Nephron (organoid): ENCODE measurements around the gene USP10.
"Not testable (repeated sequence)": the region's sequence is repeated elsewhere in the genome, so short reads cannot be mapped to it uniquely, and the experiment has no call there.

Experiments
- H3K27ac Mint-ChIP-seq, 3 experiments: 2 replicates each; pipeline ENCODE4 v1.8.0; 2020; ENCODE audit warnings: mixed read lengths in 3 of 3, mild to moderate bottlenecking in 2 of 3, moderate library complexity in 1 of 3
- H3K27me3 Mint-ChIP-seq: 2 replicates; pipeline ENCODE4 v1.8.0; 2021; ENCODE audit warnings: low read depth, mild to moderate bottlenecking, moderate library complexity, mixed read lengths
- H3K36me3 Mint-ChIP-seq: 2 replicates; pipeline ENCODE4 v1.8.0; 2020; ENCODE audit warnings: low read depth, mixed read lengths
- H3K4me1 Mint-ChIP-seq: 2 replicates; pipeline ENCODE4 v1.8.0; 2020; ENCODE audit warnings: mixed read lengths
- H3K4me3 Mint-ChIP-seq, 3 experiments: 2 replicates each; pipeline ENCODE4 v1.8.0; 2020; ENCODE audit warnings: mild to moderate bottlenecking in 3 of 3, mixed read lengths in 3 of 3, moderate library complexity in 2 of 3
- H3K9me3 Mint-ChIP-seq: 2 replicates; pipeline ENCODE4 v1.8.0; 2020; ENCODE audit warnings: mixed read lengths
- TF ChIP-seq, protein P1 (sequence below), 3 experiments: fragments of 200-600 bp; sonication (generic); IDR thresholded peaks; one replicate each; pipeline ENCODE4 v1.5.0; 2021; ENCODE audit warnings: antibody characterized with exemption in 3 of 3; ENCODE audit not compliant: unreplicated experiment in 3 of 3

The USP10 gene

DNA sequence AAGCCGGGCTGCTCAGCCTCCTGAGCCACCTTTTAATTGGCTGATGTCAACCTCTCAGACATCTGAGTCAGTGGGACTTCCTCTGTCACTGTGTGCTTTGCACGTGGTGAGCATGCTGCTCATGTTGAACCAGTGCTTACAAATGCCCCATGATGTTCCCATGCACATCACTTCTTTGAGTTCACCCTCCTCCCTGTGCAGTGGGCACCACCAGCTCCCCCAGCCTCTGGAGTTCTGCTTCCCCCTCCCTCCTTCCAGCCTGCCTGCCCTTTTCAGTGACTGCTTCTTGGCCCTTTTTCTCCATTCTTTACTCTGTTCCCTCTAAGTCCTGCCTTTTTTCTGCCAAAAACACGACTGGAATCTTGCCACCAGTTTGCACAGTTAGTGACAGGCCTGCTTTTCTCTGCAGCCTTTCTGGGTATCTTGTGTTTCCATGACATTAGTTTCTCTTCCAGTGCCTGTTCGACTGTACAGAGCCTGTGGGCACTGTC lies 41.6 kb downstream of the USP10 start:
- Mint-ChIP-seq H3K4me3 (no peak overlapping the region), H3K9me3 (no peaks in the 10 kb centered on the region), H3K27ac (peak overlapping the region in 2 of 3 experiments; percentile 14 to 76), H3K36me3 (peaks cover 26% of the 10 kb centered on the region), H3K27me3 (no peaks in the 10 kb centered on the region), H3K4me1 (peaks cover 53% of the 10 kb centered on the region)
- TF ChIP-seq, protein P1, sequence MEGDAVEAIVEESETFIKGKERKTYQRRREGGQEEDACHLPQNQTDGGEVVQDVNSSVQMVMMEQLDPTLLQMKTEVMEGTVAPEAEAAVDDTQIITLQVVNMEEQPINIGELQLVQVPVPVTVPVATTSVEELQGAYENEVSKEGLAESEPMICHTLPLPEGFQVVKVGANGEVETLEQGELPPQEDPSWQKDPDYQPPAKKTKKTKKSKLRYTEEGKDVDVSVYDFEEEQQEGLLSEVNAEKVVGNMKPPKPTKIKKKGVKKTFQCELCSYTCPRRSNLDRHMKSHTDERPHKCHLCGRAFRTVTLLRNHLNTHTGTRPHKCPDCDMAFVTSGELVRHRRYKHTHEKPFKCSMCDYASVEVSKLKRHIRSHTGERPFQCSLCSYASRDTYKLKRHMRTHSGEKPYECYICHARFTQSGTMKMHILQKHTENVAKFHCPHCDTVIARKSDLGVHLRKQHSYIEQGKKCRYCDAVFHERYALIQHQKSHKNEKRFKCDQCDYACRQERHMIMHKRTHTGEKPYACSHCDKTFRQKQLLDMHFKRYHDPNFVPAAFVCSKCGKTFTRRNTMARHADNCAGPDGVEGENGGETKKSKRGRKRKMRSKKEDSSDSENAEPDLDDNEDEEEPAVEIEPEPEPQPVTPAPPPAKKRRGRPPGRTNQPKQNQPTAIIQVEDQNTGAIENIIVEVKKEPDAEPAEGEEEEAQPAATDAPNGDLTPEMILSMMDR (IDR thresholded peaks at IDR 0.05; ENCODE audit: unreplicated experiment in 3 of 3): no peak

DNA sequence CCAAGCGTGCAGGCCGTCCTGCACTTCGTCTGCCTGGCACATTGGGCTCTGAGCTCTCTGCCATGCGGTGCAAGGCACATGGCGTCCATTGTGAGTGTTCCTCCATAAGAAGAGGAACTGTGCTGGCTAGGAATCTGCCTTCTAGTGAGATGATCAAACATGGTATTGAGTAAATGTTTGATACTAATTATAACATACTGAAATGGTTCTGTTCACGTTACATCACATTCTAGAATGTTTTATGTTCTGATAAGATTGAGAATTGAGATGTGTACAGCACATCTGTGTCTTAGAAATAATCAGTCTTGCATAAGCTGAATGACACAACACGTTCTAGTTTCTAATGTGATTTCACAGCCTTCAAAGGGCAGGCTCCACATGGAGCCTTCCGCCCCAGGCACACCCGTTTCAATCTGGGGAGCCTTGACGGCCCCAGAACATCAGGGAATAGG lies 42.9 kb downstream of the USP10 start:
- Mint-ChIP-seq H3K9me3 (no peaks in the 10 kb centered on the region), H3K4me1 (peaks cover 45% of the 10 kb centered on the region), H3K4me3 (no peak overlapping the region), H3K36me3 (peaks cover 18% of the 10 kb centered on the region), H3K27me3 (no peaks in the 10 kb centered on the region), H3K27ac (peak overlapping the region in 1 of 3 experiments; percentile 17)
- TF ChIP-seq, protein P1 (IDR thresholded peaks at IDR 0.05; ENCODE audit: unreplicated experiment in 3 of 3): no peak

DNA sequence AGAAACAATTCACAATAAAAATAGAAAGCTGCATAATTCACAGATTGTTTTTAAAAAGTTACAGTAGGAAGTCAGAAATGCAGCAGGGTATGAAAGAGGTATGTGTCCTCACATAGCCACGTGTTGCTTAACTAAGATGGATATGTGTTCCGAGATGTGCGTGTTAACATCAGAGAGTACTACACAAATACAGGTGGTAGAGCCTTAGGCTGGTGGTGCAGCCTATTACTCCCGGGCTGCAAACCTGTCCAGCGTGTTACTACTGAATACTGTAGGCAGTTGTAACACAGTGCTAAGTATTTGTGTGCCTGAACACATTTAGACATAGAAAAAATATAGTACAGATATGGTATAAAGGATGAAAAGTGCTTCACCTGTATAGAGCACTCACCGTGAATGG lies 46.4 kb downstream of the USP10 start:
- no peak overlapping the region for H3K4me3 Mint-ChIP-seq
- H3K36me3 Mint-ChIP-seq: peaks cover 17% of the 10 kb centered on the region
- no peak overlapping the region for H3K27ac Mint-ChIP-seq
- TF ChIP-seq, protein P1 (IDR thresholded peaks at IDR 0.05; ENCODE audit: unreplicated experiment in 3 of 3): no peak
- no peaks in the 10 kb centered on the region for H3K9me3 Mint-ChIP-seq
- peaks cover 31% of the 10 kb centered on the region for H3K4me1 Mint-ChIP-seq
- H3K27me3 Mint-ChIP-seq: no peaks in the 10 kb centered on the region

DNA sequence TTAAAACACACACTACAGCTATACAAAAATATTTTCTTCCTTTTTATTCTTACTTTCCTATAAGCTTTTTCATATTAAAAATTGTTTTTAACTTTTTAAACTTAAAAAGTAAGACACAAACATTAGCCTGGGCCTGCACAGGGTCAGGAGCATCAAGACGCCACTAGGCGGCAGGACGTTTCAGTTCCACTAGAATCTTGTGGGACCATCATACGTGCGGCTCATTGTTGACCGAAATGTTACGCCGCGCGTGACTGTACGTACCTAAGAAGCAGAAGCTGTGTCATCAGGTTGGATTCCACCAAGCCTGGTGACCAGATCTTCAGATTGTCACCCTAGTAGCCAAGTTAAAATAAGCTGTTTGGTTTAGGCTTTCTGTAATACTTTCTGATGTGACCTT lies 47.1 kb downstream of the USP10 start:
- H3K27ac Mint-ChIP-seq: no peak overlapping the region
- TF ChIP-seq, protein P1 (IDR thresholded peaks at IDR 0.05; ENCODE audit: unreplicated experiment in 3 of 3): peak; percentile 5 to 42 (median 9)
- H3K27me3 Mint-ChIP-seq: no peaks in the 10 kb centered on the region
- H3K4me3 Mint-ChIP-seq: no peak overlapping the region
- H3K36me3 Mint-ChIP-seq: peaks cover 17% of the 10 kb centered on the region
- no peaks in the 10 kb centered on the region for H3K9me3 Mint-ChIP-seq
- peaks cover 25% of the 10 kb centered on the region for H3K4me1 Mint-ChIP-seq

DNA sequence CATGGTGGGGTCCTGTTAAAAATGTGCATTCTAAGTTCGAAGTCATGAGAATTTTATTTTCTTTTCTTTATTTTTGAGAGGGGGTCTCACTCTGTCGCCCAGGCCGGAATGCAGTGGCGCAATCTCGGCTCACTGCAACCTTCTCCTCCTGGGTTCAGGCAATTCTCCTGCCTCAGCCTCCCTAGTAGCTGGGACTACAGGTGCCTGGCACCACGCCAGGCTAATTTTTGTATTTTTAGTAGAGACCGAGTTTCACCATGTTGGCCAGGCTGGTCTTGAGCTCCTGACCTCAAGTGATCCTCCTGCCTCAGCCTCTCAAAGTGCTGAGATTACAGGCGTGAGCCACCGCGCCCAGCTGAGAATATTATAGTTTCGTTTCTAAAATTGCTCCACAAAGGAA lies 48.4 kb downstream of the USP10 start:
- H3K27ac Mint-ChIP-seq, H3K4me3 Mint-ChIP-seq, H3K9me3 Mint-ChIP-seq, H3K27me3 Mint-ChIP-seq: not testable (repeated sequence)
- peaks cover 17% of the 10 kb centered on the region for H3K36me3 Mint-ChIP-seq
- peaks cover 12% of the 10 kb centered on the region for H3K4me1 Mint-ChIP-seq

DNA sequence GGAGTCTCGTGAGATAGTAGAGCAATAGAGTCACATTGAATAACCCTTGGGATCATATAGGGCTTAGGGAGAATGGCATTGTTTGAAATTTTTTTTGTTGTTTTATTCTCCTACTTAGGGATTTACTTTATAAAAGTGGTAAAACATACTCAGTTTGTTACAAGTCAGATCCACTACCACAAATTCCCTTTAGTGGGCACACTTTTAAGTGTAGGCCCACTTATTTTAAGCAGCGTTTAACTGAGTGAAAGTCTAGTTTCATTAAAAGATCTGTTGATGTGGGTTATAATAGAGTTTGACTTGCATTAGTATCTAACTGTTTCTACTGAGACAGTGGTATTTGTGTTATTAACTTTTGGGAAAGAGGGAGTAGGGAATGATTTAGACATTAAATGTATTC lies 49.3 kb downstream of the USP10 start:
- no peak overlapping the region for H3K27ac Mint-ChIP-seq
- peaks cover 17% of the 10 kb centered on the region for H3K36me3 Mint-ChIP-seq

More for the DNA sequence above, 49.3 kb downstream of the USP10 start:
- Mint-ChIP-seq H3K4me3 (no peak overlapping the region), H3K9me3 (no peaks in the 10 kb centered on the region), H3K4me1 (peaks cover 8% of the 10 kb centered on the region), H3K27me3 (no peaks in the 10 kb centered on the region)
- TF ChIP-seq, protein P1 (IDR thresholded peaks at IDR 0.05; ENCODE audit: unreplicated experiment in 3 of 3): no peak
